Ascending aorta (tissue), 2 donors: ENCODE data around the gene PYGB. TPM values are rescaled to one million over a fixed set of nuclear protein-coding genes. Genes with fewer than 3 reads are reported as not detected.

Experiments used
- DNase-seq, 2 donors: peaks; one replicate each; pipeline ENCODE4 v3.0.0-alpha.2; 2019; ENCODE audit warnings: low spot score in 2 of 2
- H3K27ac ChIP-seq, 2 donors: fragments of 200-600 bp; sonication (generic); one replicate each; pipeline ENCODE4 v1.5.1; 2016 to 2017; ENCODE audit warnings: mild to moderate bottlenecking in 1 of 2
- H3K27me3 ChIP-seq: fragments of 200-600 bp; sonication (generic); one replicate; pipeline ENCODE4 v1.5.1; 2017
- H3K36me3 ChIP-seq, 2 donors: fragments of 200-600 bp; sonication (generic); one replicate each; pipeline ENCODE4 v1.5.1; 2016
- H3K4me1 ChIP-seq, 2 donors: fragments of 200-600 bp; sonication (generic); one replicate each; pipeline ENCODE4 v1.5.1; 2016 to 2017; ENCODE audit warnings: mild to moderate bottlenecking in 1 of 2
- H3K4me3 ChIP-seq, 2 donors: fragments of 200-600 bp; sonication (generic); one replicate each; pipeline ENCODE4 v1.5.1; 2016 to 2017; ENCODE audit warnings: mild to moderate bottlenecking in 1 of 2
- H3K9me3 ChIP-seq, 2 donors: fragments of 200-600 bp; sonication (generic); one replicate each; pipeline ENCODE4 v1.5.1; 2016
- intact Hi-C: fragments of 100-400 bp; cut with DNase I; formaldehyde crosslinking; loops from one replicate; pipeline ENCODE4 v1.15.1; 2023
- total RNA-seq: library from RNA; depleted of rRNA; stranded (reverse); fragments of >200 nt; gene quantifications from one replicate; pipeline ENCODE4 v1.1.0, GENCODE V29; 2016
- TF ChIP-seq, protein P1 (sequence below), 3 experiments: fragments of 200-600 bp in 2 of 3; fragments of 450-650 bp in 1 of 3; sonication (generic) in 2 of 3; IDR thresholded peaks; one replicate each; pipeline ENCODE4 v1.5.1; 2016 to 2019; ENCODE audit warnings: antibody characterized with exemption in 3 of 3, mild to moderate bottlenecking in 1 of 3, moderate library complexity in 1 of 3

The PYGB gene
- total RNA-seq, 1 donor from 2014 or later: 125 TPM

DNA sequence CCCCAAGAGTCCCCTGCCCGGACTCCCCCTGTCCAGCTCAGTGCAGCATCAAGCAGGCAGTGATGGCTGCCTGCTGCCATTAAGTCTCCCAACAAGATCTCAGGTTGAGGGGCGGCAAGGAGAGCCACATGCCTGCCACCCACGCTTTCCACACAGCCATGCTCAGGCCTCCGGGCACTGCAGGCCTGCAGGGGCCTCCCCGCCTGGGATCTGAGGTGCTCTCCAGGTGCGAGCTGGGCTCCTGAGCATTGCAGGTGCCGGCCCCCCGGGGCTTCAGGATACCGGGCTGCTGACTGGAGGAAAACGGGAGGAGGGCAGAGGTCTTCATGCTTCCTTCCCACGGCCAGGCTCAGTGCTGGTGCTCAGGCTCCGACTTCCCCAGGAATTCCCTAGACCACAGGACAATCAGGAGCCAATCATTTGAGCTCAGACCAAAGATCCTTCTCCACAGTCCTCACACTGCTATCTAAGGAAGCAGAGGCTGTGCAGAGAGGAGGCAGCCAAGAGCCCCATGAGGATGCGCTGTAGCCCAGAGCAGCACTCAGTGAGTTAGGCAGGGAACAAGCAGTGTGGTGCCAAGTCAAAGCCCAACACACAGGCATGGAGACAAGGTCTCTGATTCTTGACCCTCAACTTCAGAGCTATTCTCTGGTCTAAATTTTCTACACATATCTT, 52.7 kb downstream of the PYGB start:
- no peak overlapping the region for H3K27ac ChIP-seq
- H3K9me3 ChIP-seq: no peaks in the 10 kb centered on the region
- peaks cover 0 to 15% of the 10 kb centered on the region in 2 donors for H3K4me1 ChIP-seq
- H3K4me3 ChIP-seq: no peak overlapping the region
- peaks cover 10 to 42% of the 10 kb centered on the region in 2 donors for H3K36me3 ChIP-seq
- TF ChIP-seq, protein P1, sequence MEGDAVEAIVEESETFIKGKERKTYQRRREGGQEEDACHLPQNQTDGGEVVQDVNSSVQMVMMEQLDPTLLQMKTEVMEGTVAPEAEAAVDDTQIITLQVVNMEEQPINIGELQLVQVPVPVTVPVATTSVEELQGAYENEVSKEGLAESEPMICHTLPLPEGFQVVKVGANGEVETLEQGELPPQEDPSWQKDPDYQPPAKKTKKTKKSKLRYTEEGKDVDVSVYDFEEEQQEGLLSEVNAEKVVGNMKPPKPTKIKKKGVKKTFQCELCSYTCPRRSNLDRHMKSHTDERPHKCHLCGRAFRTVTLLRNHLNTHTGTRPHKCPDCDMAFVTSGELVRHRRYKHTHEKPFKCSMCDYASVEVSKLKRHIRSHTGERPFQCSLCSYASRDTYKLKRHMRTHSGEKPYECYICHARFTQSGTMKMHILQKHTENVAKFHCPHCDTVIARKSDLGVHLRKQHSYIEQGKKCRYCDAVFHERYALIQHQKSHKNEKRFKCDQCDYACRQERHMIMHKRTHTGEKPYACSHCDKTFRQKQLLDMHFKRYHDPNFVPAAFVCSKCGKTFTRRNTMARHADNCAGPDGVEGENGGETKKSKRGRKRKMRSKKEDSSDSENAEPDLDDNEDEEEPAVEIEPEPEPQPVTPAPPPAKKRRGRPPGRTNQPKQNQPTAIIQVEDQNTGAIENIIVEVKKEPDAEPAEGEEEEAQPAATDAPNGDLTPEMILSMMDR (IDR thresholded peaks at IDR 0.05): no peak
- no peaks in the 10 kb centered on the region for H3K27me3 ChIP-seq
- DNase-seq: no peak
- intact Hi-C loops: no loop called here

DNA sequence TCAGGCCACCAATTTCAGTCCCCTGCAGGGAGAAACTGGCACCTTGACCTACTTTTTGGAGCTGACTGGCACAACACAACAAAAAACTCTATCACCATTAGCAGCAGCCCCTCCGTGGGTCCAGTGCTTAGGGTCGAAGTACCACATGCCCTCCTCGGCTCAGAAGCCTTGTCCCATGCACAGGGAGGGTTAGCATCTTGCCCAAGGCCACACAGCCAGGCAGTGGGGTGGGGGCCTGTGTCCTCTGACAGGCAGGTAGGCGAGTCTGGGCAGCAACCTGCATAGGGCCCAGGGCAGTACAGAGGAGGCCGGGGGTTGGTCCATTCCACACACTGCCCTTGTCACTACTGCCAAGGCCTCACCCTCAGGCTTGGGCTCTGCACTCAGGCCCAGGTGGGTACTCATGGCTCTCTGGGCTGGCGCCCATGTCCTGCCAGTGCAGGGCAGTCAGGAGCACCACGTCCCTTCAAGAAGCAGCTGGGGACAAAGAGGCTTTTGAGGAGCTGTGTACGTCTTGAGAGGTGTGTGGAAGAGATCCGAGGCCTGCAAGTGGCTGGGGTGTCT, 53.6 kb downstream of the PYGB start:
- intact Hi-C loops: no loop called here
- Histone ChIP-seq H3K36me3 (peaks cover 10 to 40% of the 10 kb centered on the region in 2 donors), H3K9me3 (no peaks in the 10 kb centered on the region), H3K4me3 (no peak overlapping the region), H3K4me1 (peaks cover 0 to 6% of the 10 kb centered on the region in 2 donors), H3K27ac (no peak overlapping the region), H3K27me3 (no peaks in the 10 kb centered on the region)
- TF ChIP-seq, protein P1 (IDR thresholded peaks at IDR 0.05): no peak
- DNase-seq: no peak

DNA sequence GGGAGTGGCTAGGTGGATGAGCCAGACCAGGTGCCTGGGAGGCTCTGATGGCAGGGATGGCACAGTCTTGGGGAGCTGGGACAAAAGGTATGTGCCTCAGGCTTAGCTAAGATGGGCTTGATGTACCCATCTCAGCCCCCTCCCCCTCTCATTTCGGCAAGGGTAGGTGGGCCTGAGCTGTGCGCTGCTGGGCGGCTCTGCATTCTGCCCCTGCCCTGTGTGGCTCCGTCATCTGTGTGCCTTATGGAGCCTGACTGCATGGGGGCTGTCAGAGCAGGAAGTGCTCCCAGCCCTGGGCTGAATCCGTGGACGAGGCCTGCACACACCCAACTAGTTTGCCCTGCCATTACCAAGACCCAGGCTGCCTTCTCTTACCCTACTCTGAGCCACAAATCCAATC, 54.7 kb downstream of the PYGB start:
- DNase-seq: no peak
- no peaks in the 10 kb centered on the region for H3K27me3 ChIP-seq
- no peaks in the 10 kb centered on the region for H3K4me1 ChIP-seq
- H3K27ac ChIP-seq: no peak overlapping the region
- H3K4me3 ChIP-seq: no peak overlapping the region
- intact Hi-C loops: no loop called here
- TF ChIP-seq, protein P1 (IDR thresholded peaks at IDR 0.05): no peak
- H3K9me3 ChIP-seq: no peaks in the 10 kb centered on the region
- H3K36me3 ChIP-seq: peaks cover 6 to 36% of the 10 kb centered on the region in 2 donors

DNA sequence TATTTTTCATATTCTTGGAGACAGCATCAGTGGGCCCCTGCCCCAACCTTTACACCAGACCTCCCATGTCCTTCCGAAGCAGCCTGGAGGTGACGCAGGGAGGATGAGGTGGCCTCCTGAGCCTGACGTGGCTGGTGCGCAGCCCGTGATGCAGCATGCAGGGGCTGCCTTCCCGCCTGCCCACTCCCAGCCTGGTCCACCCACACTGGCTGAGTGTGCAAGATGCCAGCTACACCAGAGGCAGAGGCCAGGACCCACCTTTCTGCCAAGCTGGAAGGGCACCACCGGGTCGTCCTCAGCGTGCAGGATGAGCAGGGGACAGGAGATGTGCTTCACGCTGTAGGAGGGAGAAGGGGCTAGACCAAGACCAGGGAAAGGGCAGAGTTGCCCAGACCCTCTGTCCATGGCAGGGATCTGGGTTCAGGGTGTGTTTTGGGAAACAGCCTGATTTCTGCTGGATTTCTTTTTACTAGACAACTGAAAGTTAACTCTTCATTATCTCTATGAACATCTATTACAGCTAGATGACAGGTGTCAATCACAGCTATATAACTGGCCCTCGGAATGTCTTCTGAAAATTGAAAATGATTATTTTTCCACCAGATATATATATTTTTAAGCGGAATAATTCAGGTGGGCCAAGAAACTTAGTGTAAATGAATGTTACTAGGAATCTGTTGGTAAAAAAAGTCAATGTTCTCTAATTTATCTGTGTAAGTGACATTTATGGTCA, 55.6 kb downstream of the PYGB start:
- Histone ChIP-seq H3K27me3 (no peaks in the 10 kb centered on the region), H3K9me3 (no peaks in the 10 kb centered on the region), H3K4me1 (no peaks in the 10 kb centered on the region), H3K36me3 (peaks cover 5 to 28% of the 10 kb centered on the region in 2 donors), H3K27ac (no peak overlapping the region), H3K4me3 (no peak overlapping the region)
- intact Hi-C loops: no loop called here
- no peak for DNase-seq
- TF ChIP-seq, protein P1 (IDR thresholded peaks at IDR 0.05): no peak

DNA sequence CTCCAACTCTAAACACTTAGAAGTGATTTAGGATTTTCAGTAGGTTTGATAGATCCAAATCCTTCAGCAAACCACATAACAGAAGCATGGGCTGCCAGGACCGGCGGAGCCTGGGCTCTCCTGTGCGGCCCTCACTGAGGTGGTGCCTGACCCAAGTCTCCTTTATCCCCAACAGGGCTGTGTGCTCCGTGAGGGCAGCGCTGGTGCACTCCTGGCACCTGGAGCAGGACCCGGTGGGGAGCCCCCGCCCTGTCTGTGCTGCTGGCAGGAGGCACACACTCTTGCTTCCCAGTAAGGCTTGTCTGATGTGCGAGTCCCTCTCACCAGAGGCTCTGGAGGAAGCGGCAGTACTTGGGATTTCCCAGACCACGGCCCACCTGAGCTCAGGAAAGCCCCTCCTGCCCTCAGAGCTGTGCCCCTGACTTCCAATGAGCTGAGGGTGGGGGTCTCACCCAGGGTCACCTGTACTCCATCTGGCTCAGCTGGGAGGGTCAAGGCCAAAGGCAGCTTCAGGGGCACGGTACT, 56.2 kb downstream of the PYGB start:
- intact Hi-C loops: no loop called here

More for the DNA sequence above, 56.2 kb downstream of the PYGB start:
- no peak for DNase-seq
- Histone ChIP-seq H3K4me3 (no peak overlapping the region), H3K27ac (no peak overlapping the region), H3K36me3 (peaks cover 5 to 21% of the 10 kb centered on the region in 2 donors), H3K9me3 (no peaks in the 10 kb centered on the region), H3K4me1 (no peaks in the 10 kb centered on the region), H3K27me3 (no peaks in the 10 kb centered on the region)
- TF ChIP-seq, protein P1 (IDR thresholded peaks at IDR 0.05): no peak
